IPS-15b (cell line): ENCODE measurements around the gene NDUFA5.

ENCODE experiments used
- H3K27me3 ChIP-seq: one replicate; pipeline ENCODE4 v1.6.1; 2013; ENCODE audit warnings: low read length; ENCODE audit not compliant: control insufficient read depth, insufficient read depth
- H3K36me3 ChIP-seq: one replicate; pipeline ENCODE4 v1.6.1; 2013; ENCODE audit warnings: low read length; ENCODE audit not compliant: control insufficient read depth, insufficient read depth
- H3K4me1 ChIP-seq: one replicate; pipeline ENCODE4 v1.6.1; 2013; ENCODE audit warnings: mild to moderate bottlenecking, low read length; ENCODE audit not compliant: control insufficient read depth, insufficient read depth
- H3K4me3 ChIP-seq: one replicate; pipeline ENCODE4 v1.5.1; 2013; ENCODE audit warnings: low read depth, low read length
- H3K9ac ChIP-seq: one replicate; pipeline ENCODE4 v1.6.1; 2013; ENCODE audit warnings: low read depth, mild to moderate bottlenecking, low read length
- H3K9me3 ChIP-seq: one replicate; pipeline ENCODE4 v1.6.1; 2013; ENCODE audit warnings: mild to moderate bottlenecking, low read length; ENCODE audit not compliant: control insufficient read depth, insufficient read depth

The NDUFA5 gene

GRCh38 chr7:123498601-123499000 lies 59.0 kb downstream of the NDUFA5 start:
- Histone ChIP-seq H3K4me3 (no peak overlapping the region), H3K9me3 (no peaks in the 10 kb centered on the region), H3K27me3 (no peaks in the 10 kb centered on the region), H3K4me1 (peaks cover 4% of the 10 kb centered on the region), H3K9ac (no peak overlapping the region), H3K36me3 (no peaks in the 10 kb centered on the region)

- no peaks in the 10 kb centered on the region for H3K9me3 ChIP-seq
- no peak overlapping the region for H3K9ac ChIP-seq
- H3K4me1 ChIP-seq = peaks cover 4% of the 10 kb centered on the region
- no peaks in the 10 kb centered on the region for H3K27me3 ChIP-seq
- H3K4me3 ChIP-seq = no peak overlapping the region
- H3K36me3 ChIP-seq = no peaks in the 10 kb centered on the region
Measured at GRCh38 chr7:123498031-123498430, 59.6 kb downstream of the NDUFA5 start.

GRCh38 chr7:123494193-123494796 lies 63.3 kb downstream of the NDUFA5 start:
- no peaks in the 10 kb centered on the region for H3K9me3 ChIP-seq
- no peaks in the 10 kb centered on the region for H3K36me3 ChIP-seq
- peaks cover 4% of the 10 kb centered on the region for H3K4me1 ChIP-seq
- H3K4me3 ChIP-seq = no peak overlapping the region
- no peak overlapping the region for H3K9ac ChIP-seq
- no peaks in the 10 kb centered on the region for H3K27me3 ChIP-seq

- Histone ChIP-seq H3K27me3 (no peaks in the 10 kb centered on the region), H3K36me3 (no peaks in the 10 kb centered on the region), H3K4me1 (no peaks in the 10 kb centered on the region), H3K4me3 (no peak overlapping the region), H3K9ac (no peak overlapping the region), H3K9me3 (no peaks in the 10 kb centered on the region)
Measured at GRCh38 chr7:123492485-123492884, 65.1 kb downstream of the NDUFA5 start.
